WERI-Rb-1 (cell line): ENCODE measurements around the gene ATAD2B.

Experiments
- DNase-seq: peaks from one replicate; pipeline ENCODE4 v3.0.0-alpha.2; 2020
- H3K27ac ChIP-seq: fragments of 250-450 bp; sonication (Bioruptor Pico); 2 replicates; pipeline ENCODE4 v1.5.1; 2020; ENCODE audit warnings: mild to moderate bottlenecking, moderate library complexity
- H3K27me3 ChIP-seq: fragments of 250-450 bp; sonication (Bioruptor Pico); 2 replicates; pipeline ENCODE4 v1.5.1; 2021; ENCODE audit warnings: mild to moderate bottlenecking, low read depth, moderate library complexity; ENCODE audit not compliant: insufficient read depth, severe bottlenecking
- H3K36me3 ChIP-seq: fragments of 250-450 bp; sonication (Bioruptor Pico); 2 replicates; pipeline ENCODE4 v1.5.1; 2020; ENCODE audit warnings: mild to moderate bottlenecking, moderate library complexity
- H3K4me3 ChIP-seq: 2 replicates; pipeline ENCODE4 v1.5.1; 2011; ENCODE audit warnings: low read depth, mild to moderate bottlenecking, control low read depth, low read length
- H3K9me3 ChIP-seq: fragments of 250-450 bp; sonication (Bioruptor Pico); 2 replicates; pipeline ENCODE4 v1.5.1; 2021; ENCODE audit warnings: mild to moderate bottlenecking, moderate library complexity; ENCODE audit not compliant: severe bottlenecking
- TF ChIP-seq, protein P1 (sequence below): IDR thresholded peaks from 2 replicates; pipeline ENCODE4 v1.5.1; 2011; ENCODE audit warnings: low read depth, mild to moderate bottlenecking, control low read depth, inconsistent platforms, low read length

ATAD2B gene

DNA sequence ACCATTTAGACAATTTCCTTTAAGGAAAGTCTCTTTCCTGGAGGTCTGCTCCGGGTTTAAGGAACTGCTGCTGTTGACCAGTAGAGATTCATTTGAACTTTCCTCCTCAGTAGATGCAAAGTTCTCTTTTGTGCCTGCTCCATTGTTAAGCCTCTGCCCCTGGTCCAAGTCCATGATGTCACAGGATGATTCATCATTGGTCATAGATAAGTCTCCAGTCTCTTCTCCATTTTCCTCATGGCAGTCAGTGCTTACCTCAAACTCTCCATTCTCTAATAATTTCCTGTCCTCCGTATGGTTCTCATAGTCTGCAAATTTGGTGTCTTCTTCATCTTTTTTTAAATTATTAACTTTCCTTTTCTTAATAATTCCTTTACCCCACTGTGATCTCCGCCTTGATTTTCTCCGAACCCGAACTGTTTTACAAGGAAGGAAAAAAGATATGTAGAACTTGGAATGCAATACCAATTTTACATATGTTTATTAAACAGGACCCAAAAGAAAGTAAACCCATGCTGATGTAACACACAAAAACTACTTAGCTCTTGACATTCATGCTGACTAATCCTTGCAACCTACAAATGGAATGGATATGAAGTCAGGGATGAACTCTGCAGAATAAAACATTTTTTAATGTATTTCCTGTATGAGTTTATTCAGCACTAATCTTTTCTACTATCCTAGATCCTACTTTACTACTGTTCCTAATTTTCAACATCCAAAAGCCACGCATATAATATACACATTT is 169.1 kb downstream of the ATAD2B start:
- DNase-seq, result no peak
- Histone ChIP-seq H3K36me3 (peaks cover 26% of the 10 kb centered on the region), H3K27me3 (no peaks in the 10 kb centered on the region), H3K4me3 (no peak overlapping the region), H3K27ac (no peak overlapping the region), H3K9me3 (no peaks in the 10 kb centered on the region)
- TF ChIP-seq, protein P1, sequence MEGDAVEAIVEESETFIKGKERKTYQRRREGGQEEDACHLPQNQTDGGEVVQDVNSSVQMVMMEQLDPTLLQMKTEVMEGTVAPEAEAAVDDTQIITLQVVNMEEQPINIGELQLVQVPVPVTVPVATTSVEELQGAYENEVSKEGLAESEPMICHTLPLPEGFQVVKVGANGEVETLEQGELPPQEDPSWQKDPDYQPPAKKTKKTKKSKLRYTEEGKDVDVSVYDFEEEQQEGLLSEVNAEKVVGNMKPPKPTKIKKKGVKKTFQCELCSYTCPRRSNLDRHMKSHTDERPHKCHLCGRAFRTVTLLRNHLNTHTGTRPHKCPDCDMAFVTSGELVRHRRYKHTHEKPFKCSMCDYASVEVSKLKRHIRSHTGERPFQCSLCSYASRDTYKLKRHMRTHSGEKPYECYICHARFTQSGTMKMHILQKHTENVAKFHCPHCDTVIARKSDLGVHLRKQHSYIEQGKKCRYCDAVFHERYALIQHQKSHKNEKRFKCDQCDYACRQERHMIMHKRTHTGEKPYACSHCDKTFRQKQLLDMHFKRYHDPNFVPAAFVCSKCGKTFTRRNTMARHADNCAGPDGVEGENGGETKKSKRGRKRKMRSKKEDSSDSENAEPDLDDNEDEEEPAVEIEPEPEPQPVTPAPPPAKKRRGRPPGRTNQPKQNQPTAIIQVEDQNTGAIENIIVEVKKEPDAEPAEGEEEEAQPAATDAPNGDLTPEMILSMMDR, result no peak

DNA sequence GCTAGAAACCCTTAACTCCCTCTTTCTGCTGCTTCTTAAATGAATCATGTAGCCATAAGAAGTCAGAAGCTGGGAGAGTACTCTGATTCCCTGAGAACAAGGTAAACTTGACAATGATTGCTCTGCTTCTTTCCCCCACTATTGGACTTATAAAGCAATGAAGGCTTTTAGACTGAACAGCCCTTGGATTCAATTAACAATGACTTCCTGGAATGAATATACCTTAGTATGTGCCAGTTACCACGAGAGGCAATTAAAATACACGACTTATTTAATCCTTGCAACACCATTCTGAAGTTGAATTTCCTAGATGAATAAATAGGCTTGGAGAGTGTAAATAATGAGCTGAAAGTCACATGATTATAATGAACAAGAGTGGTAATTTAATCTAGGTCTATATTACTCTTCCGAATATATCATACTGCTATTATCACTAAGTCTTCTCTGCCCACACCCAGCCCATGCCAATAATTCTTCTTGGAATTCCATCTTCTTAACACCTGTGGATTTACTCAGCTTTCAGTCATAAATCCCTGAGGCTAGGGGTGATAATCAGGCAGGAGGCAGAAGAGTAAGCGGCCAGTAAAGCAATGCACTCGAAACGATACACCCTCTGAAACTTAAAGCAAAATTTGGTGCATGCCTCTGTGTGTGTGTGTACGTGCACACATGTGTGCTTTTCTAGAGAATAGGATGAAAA is 170.2 kb downstream of the ATAD2B start:
- Histone ChIP-seq H3K27me3 (no peaks in the 10 kb centered on the region), H3K4me3 (no peak overlapping the region), H3K36me3 (peaks cover 23% of the 10 kb centered on the region), H3K27ac (no peak overlapping the region), H3K9me3 (no peaks in the 10 kb centered on the region)
- DNase-seq, result peak; percentile 45
- TF ChIP-seq, protein P1, result no peak

DNA sequence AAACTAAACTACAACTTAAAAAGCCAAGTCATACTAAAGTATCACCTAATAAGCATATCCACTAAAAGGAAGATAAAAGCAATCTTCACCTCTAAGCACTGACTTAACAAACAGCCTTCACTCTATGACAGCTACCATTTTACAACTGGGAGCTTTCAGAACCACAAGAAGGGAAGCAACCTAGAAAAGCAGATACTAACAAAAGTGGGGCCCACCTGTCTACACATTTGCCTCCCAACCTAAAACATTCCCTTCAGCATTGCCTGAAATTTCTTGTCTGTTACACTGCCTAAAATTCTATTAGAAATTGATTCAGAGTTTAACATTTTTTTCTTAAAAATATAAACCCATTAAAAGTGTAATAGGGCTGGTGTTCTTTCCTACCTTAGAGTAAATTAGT is 172.0 kb downstream of the ATAD2B start:
- TF ChIP-seq, protein P1, result no peak
- H3K27me3 ChIP-seq, result no peaks in the 10 kb centered on the region
- no peak overlapping the region for H3K27ac ChIP-seq
- DNase-seq, result no peak
- no peak overlapping the region for H3K4me3 ChIP-seq
- H3K9me3 ChIP-seq, result no peaks in the 10 kb centered on the region
- H3K36me3 ChIP-seq, result peaks cover 19% of the 10 kb centered on the region

DNA sequence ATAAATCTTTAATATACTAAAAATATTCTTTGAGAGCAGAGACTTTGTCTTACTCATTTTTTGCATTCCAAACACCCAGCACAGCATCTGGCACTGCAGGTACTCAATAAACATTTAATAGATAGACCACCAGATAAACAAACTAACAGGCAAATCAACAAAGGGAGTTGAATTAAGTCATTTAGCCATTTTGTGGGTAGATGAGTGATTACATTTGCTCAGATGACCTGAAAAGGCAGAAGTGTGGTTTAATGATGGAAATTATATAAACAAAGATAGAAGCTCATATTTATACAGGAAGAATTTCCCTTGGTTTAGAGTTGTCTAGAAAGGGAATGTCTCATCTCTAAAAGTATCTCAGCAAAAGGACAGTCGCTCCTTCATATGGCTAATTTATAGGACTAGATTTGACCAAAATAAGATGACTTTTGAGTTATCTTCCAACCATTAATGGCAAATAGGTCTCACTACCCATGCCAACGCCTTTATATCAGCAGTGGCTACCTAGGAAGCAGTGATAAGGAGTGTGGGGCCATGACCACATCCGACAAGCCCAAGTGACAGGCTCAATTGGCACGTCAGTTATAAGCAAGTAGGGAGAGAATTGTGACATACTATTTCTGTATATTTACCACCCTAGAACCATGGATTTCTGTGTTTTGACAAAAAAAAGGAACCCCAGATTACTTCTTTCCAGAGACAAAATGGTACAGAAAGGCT is 173.5 kb downstream of the ATAD2B start:
- Histone ChIP-seq H3K9me3 (no peaks in the 10 kb centered on the region), H3K36me3 (peaks cover 19% of the 10 kb centered on the region), H3K27me3 (no peaks in the 10 kb centered on the region), H3K27ac (no peak overlapping the region), H3K4me3 (no peak overlapping the region)
- TF ChIP-seq, protein P1, result no peak
- no peak for DNase-seq

- TF ChIP-seq, protein P1, result no peak
- Histone ChIP-seq H3K9me3 (no peaks in the 10 kb centered on the region), H3K4me3 (no peak overlapping the region), H3K36me3 (peaks cover 12% of the 10 kb centered on the region), H3K27ac (no peak overlapping the region), H3K27me3 (no peaks in the 10 kb centered on the region)
- DNase-seq, result no peak
These were observed 175.1 kb downstream of the ATAD2B start for GRCh38 chr2:23751747-23752265.
